ENCODE data around the gene MTNR1A.
"Not testable (repeated sequence)": the region's sequence is repeated elsewhere in the genome, so short reads cannot be mapped to it uniquely, and the experiment has no call there.

MTNR1A gene

GRCh38 chr4:186563761-186564160 is 8.4 kb upstream of the MTNR1A start:
- DNase-seq (ENCODE audit: extremely low read depth in 1 of 2, low read depth in 1 of 2), result no peak

- no peak for DNase-seq (ENCODE audit: extremely low read depth in 1 of 2, low read depth in 1 of 2)
Measured at GRCh38 chr4:186561748-186562147, 6.4 kb upstream of the MTNR1A start.

DNA sequence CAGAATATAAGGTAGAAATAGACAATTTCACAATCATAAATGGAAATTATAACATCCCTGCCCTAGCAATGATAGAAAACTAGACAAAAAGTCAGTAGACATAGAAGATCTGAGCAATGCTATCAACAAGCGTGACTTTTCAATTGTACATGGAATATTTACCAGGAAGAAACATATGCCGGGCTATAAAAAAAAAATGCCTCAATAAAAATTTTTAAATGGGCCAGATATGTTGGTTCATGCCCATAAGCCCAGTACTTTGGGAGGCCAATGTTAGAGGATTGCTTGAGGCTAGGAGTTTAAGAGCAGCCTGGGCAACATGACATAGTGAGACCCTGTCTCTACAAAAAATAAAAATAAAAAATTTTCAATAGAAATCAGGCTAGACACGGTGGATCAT is 5.3 kb upstream of the MTNR1A start:
- DNase-seq (ENCODE audit: extremely low read depth in 1 of 2, low read depth in 1 of 2), result no peak

- no peak for DNase-seq (ENCODE audit: extremely low read depth in 1 of 2, low read depth in 1 of 2)
Measured at GRCh38 chr4:186557486-186557885, 2.1 kb upstream of the MTNR1A start.

GRCh38 chr4:186557061-186557460 is 1.7 kb upstream of the MTNR1A start:
- DNase-seq (ENCODE audit: extremely low read depth in 1 of 2, low read depth in 1 of 2), result no peak

DNA sequence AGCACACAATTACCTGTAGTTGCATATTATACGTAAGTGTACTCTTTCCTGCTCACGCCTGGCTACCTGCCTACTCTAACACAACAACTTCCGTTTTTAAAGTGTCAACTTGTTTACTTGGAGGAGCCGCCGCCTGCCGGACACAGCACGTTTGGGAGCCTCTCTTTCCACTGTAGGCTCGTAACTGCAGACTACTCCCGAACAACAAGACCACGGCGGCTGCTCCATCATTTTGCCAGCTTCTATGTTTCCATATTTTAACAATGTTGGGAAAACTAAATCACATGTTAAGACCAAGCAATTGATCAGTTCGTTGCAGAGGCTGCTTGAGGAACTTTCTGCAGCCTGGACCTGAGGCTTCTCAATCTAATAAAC is 841 bp downstream of the MTNR1A start:
- DNase-seq (ENCODE audit: extremely low read depth in 1 of 2, low read depth in 1 of 2), result no peak

GRCh38 chr4:186553717-186554116 is 1.6 kb downstream of the MTNR1A start:
- no peak for DNase-seq (ENCODE audit: extremely low read depth in 1 of 2, low read depth in 1 of 2)

GRCh38 chr4:186551849-186552248 is 3.5 kb downstream of the MTNR1A start:
- no peak for DNase-seq (ENCODE audit: extremely low read depth in 1 of 2, low read depth in 1 of 2)

- no peak for DNase-seq (ENCODE audit: extremely low read depth in 1 of 2, low read depth in 1 of 2)
Measured at GRCh38 chr4:186545436-186545835, 9.9 kb downstream of the MTNR1A start.

- no peak for DNase-seq (ENCODE audit: extremely low read depth in 1 of 2, low read depth in 1 of 2)
Measured at GRCh38 chr4:186543206-186543605, 12.2 kb downstream of the MTNR1A start.

GRCh38 chr4:186541801-186542200 is 13.6 kb downstream of the MTNR1A start:
- no peak for DNase-seq (ENCODE audit: extremely low read depth in 1 of 2, low read depth in 1 of 2)

GRCh38 chr4:186537843-186538521 is 17.4 kb downstream of the MTNR1A start:
- DNase-seq (ENCODE audit: extremely low read depth in 1 of 2, low read depth in 1 of 2), result no peak

GRCh38 chr4:186536285-186536684 is 19.1 kb downstream of the MTNR1A start:
- DNase-seq (ENCODE audit: extremely low read depth in 1 of 2, low read depth in 1 of 2), result no peak

DNA sequence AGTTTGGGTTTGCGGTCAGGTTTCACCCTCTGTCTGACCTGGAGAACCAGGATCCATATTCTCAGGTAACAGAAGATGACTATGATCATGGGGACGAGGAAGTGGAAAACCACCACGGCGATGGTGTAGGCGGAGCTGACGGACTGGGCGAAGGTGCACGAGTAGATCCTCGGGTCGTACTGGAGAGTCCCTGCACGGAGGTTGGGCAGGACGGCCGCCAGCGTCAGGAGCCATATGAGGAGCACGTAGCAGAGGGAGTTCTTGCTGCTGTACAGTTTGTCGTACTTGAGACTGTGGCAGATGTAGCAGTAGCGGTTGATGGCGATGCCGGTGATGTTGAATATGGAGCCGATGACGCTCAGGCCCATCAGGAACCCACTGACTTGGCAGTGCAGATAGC is 21.3 kb downstream of the MTNR1A start:
- no peak for DNase-seq (ENCODE audit: extremely low read depth in 1 of 2, low read depth in 1 of 2)

- not testable (repeated sequence) for DNase-seq (ENCODE audit: extremely low read depth in 1 of 2, low read depth in 1 of 2)
Measured at GRCh38 chr4:186523927-186524326, 31.4 kb downstream of the MTNR1A start.

DNA sequence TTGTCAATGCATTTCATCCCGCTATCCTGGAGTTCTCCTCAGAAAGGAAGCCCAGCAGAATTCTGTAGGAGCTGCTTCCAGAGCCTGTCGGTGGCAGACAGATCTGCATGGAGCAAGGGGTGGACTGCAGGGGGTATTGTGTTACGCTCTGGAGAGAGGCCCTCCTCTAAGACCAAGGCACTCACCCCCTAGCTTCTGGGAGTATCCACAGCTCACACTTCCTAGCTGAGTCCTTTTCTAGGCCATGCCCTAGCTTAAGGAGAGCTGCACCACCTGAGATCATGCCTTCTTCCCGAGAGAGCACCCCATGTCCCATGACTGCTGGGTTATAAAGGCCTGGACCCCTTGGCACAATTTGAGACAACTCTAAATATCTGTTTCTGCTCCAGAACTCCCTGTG is 39.1 kb downstream of the MTNR1A start:
- DNase-seq (ENCODE audit: extremely low read depth in 1 of 2, low read depth in 1 of 2), result no peak

DNA sequence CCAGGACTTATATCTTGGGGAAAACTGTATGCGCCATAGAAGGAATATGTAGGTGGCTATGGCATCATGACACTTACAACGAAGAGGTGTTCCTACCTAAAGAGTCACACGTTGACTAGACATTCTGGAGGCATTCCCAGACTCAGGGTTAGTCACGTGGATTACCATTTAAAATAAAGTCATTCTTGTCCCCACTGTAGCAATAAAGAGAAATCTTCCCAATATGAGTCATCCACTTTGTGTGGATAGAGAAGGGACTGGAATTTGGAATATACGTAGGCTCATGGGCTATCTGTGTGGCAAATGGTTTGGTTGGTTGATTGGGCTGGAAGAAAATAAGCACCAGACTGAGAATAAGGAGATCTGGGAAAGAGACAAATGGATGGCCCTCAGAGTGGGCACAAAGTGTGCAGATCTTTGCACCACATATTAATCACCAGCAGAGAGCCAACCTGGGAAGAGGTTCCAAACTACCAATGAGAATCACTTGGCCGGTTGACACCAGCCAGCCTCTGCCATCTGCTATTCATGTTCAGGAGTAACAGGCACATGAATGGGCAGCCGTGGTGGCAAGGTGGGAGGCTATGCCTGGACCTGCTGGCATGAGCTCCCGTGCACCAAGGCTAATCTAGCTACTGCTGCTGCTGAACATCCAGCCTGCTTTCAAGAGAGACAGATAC is 41.0 kb downstream of the MTNR1A start:
- no peak for DNase-seq (ENCODE audit: extremely low read depth in 1 of 2, low read depth in 1 of 2)

DNA sequence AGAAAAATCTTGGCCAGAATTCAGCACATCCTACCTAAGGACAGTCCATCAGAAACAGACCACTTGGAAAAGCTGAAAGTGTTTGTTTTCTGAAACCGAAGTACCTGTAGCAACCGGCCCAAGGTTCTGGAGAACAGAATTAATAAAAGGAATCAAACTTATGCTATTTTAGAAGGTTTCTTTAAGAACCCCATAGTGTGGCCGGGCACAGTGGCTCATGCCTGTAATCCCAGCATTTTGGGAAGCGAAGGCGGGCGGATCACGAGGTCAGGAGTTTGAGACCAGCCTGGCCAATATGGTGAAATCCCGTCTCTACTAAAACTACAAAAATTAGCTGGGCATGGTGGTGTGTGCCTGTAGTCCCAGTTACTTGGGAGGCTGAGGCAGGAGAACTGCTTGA is 50.6 kb downstream of the MTNR1A start:
- DNase-seq (ENCODE audit: extremely low read depth in 1 of 2, low read depth in 1 of 2), result not testable (repeated sequence)

GRCh38 chr4:186502231-186502630 is 53.1 kb downstream of the MTNR1A start:
- no peak for DNase-seq (ENCODE audit: extremely low read depth in 1 of 2, low read depth in 1 of 2)

DNA sequence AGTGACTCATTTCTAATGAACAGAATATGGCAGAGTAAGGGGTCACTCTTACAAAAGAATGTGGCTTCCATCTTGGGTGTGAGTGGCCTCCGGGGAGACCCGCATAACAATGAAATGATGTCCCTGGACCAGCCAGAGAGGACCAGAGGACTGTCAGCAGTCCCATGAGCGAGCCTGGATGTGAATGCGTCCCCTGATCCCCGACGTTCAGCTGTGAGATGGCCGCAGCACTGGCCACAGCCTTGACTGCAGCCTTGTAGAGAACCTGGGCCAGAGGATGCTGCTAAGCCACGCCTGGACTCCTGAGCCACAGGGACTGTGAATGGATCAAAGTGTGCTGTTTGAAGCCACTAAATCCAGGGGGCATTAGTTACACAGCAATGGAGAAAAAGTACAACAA is 53.8 kb downstream of the MTNR1A start:
- DNase-seq (ENCODE audit: extremely low read depth in 1 of 2, low read depth in 1 of 2), result no peak

GRCh38 chr4:186500721-186501304 is 54.6 kb downstream of the MTNR1A start:
- DNase-seq (ENCODE audit: extremely low read depth in 1 of 2, low read depth in 1 of 2), result no peak

DNA sequence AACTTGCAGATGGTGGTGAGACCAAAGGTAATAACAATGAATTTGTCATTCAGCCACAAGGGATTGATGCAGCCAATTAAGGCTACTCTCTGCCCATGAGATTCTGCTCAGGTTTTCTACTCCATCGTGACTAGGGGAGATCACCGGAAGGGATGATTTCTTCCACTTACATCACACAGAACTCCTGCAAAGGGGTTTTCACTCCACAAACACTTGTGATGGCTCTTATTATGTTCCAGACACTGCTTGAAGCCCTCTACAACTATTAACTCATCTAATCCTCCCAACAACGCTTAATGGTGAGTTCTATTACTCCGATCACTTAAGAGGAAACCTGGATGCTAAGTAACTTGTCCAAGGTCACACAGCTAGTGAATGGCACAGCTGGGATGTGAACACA is 55.9 kb downstream of the MTNR1A start:
- no peak for DNase-seq (ENCODE audit: extremely low read depth in 1 of 2, low read depth in 1 of 2)
